Measurements from ENCODE around the gene ZNF268.

ZNF268 gene

DNA sequence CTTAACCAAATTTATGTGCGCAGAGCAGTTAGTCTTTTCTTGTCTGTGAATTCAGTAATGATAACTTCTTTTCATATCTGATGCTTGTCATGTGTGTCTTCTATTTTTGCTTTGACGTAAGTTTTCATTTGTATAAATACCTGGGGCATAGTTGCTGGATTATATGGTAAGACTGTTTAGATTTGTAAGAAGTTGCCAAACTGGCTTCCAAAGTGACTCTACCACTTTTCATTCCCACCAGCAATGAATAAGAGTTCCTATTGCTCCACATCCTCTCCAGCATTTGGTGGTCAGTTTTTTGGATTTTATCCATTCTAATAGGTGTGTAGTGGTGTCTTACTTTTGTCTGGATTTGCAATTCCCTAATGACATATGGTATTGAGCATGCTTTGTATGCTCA, 8.9 kb downstream of the ZNF268 start:
- ATAC-seq: no peak
- TF ChIP-seq GLIS3 (CRISPR knock-in tag; IDR thresholded peaks at IDR 0.05) (no peak), ESRRG (CRISPR knock-in tag; IDR thresholded peaks at IDR 0.05) (no peak), ZFP3 (CRISPR knock-in tag; IDR thresholded peaks at IDR 0.05) (no peak), TOX (CRISPR knock-in tag; IDR thresholded peaks at IDR 0.05; ENCODE audit: borderline replicate concordance) (no peak), ZC3H10 (CRISPR knock-in tag; IDR thresholded peaks at IDR 0.05) (no peak), ZNF8 (CRISPR knock-in tag; IDR thresholded peaks at IDR 0.05) (no peak), ARNTL (CRISPR knock-in tag; IDR thresholded peaks at IDR 0.05; ENCODE audit: borderline replicate concordance, low read depth) (no peak), RARB (CRISPR knock-in tag; IDR thresholded peaks at IDR 0.05) (no peak), OSR1 (CRISPR knock-in tag; IDR thresholded peaks at IDR 0.05) (no peak), ISL1 (CRISPR knock-in tag; IDR thresholded peaks at IDR 0.05) (no peak), ZFP30 (CRISPR knock-in tag; IDR thresholded peaks at IDR 0.05) (no peak), SNAI2 (CRISPR knock-in tag; IDR thresholded peaks at IDR 0.05) (no peak)
- TF ChIP-seq, protein P1, sequence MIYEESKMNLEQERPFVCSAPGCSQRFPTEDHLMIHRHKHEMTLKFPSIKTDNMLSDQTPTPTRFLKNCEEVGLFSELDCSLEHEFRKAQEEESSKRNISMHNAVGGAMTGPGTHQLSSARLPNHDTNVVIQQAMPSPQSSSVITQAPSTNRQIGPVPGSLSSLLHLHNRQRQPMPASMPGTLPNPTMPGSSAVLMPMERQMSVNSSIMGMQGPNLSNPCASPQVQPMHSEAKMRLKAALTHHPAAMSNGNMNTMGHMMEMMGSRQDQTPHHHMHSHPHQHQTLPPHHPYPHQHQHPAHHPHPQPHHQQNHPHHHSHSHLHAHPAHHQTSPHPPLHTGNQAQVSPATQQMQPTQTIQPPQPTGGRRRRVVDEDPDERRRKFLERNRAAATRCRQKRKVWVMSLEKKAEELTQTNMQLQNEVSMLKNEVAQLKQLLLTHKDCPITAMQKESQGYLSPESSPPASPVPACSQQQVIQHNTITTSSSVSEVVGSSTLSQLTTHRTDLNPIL (CRISPR knock-in tag; IDR thresholded peaks at IDR 0.05; ENCODE audit: low read depth): no peak
- TF ChIP-seq, protein P2, sequence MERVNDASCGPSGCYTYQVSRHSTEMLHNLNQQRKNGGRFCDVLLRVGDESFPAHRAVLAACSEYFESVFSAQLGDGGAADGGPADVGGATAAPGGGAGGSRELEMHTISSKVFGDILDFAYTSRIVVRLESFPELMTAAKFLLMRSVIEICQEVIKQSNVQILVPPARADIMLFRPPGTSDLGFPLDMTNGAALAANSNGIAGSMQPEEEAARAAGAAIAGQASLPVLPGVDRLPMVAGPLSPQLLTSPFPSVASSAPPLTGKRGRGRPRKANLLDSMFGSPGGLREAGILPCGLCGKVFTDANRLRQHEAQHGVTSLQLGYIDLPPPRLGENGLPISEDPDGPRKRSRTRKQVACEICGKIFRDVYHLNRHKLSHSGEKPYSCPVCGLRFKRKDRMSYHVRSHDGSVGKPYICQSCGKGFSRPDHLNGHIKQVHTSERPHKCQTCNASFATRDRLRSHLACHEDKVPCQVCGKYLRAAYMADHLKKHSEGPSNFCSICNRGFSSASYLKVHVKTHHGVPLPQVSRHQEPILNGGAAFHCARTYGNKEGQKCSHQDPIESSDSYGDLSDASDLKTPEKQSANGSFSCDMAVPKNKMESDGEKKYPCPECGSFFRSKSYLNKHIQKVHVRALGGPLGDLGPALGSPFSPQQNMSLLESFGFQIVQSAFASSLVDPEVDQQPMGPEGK (CRISPR knock-in tag; IDR thresholded peaks at IDR 0.05; ENCODE audit: borderline replicate concordance): no peak
- TF ChIP-seq, protein P3, sequence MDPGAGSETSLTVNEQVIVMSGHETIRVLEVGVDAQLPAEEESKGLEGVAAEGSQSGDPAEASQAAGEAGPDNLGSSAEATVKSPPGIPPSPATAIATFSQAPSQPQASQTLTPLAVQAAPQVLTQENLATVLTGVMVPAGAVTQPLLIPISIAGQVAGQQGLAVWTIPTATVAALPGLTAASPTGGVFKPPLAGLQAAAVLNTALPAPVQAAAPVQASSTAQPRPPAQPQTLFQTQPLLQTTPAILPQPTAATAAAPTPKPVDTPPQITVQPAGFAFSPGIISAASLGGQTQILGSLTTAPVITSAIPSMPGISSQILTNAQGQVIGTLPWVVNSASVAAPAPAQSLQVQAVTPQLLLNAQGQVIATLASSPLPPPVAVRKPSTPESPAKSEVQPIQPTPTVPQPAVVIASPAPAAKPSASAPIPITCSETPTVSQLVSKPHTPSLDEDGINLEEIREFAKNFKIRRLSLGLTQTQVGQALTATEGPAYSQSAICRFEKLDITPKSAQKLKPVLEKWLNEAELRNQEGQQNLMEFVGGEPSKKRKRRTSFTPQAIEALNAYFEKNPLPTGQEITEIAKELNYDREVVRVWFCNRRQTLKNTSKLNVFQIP (CRISPR knock-in tag; IDR thresholded peaks at IDR 0.05; ENCODE audit: borderline replicate concordance, low read depth): no peak
- TF ChIP-seq, protein P4, sequence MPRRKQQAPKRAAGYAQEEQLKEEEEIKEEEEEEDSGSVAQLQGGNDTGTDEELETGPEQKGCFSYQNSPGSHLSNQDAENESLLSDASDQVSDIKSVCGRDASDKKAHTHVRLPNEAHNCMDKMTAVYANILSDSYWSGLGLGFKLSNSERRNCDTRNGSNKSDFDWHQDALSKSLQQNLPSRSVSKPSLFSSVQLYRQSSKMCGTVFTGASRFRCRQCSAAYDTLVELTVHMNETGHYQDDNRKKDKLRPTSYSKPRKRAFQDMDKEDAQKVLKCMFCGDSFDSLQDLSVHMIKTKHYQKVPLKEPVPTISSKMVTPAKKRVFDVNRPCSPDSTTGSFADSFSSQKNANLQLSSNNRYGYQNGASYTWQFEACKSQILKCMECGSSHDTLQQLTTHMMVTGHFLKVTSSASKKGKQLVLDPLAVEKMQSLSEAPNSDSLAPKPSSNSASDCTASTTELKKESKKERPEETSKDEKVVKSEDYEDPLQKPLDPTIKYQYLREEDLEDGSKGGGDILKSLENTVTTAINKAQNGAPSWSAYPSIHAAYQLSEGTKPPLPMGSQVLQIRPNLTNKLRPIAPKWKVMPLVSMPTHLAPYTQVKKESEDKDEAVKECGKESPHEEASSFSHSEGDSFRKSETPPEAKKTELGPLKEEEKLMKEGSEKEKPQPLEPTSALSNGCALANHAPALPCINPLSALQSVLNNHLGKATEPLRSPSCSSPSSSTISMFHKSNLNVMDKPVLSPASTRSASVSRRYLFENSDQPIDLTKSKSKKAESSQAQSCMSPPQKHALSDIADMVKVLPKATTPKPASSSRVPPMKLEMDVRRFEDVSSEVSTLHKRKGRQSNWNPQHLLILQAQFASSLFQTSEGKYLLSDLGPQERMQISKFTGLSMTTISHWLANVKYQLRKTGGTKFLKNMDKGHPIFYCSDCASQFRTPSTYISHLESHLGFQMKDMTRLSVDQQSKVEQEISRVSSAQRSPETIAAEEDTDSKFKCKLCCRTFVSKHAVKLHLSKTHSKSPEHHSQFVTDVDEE (CRISPR knock-in tag; IDR thresholded peaks at IDR 0.05): no peak

DNA sequence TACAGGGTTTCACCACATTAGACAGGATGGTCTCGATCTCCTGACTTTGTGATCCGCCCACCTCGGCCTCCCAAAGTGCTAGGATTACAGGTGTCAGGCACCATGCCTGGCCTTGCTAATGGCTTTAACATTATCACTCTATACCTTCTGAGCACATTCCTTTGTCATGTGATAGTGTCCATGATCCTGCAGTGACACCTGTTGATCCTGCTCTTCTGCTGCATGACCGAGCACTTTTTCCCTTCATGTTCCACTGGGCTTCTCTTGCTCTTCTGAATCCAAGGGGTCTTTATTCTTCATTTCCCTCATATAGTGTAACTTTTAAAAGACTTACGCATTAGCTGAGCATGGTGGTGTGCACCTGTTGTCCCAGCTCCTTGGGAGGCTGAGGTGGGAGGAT, 11.6 kb downstream of the ZNF268 start:
- ATAC-seq: no peak
- TF ChIP-seq ESRRG (CRISPR knock-in tag; IDR thresholded peaks at IDR 0.05) (no peak), CSDC2 (CRISPR knock-in tag; IDR thresholded peaks at IDR 0.05) (no peak), ZNF70 (CRISPR knock-in tag; IDR thresholded peaks at IDR 0.05) (no peak), PPARA (CRISPR knock-in tag; IDR thresholded peaks at IDR 0.05; ENCODE audit: borderline replicate concordance) (no peak), OSR1 (CRISPR knock-in tag; IDR thresholded peaks at IDR 0.05) (no peak), ZNF565 (CRISPR knock-in tag; conservative IDR thresholded peaks at IDR 0.05; ENCODE audit: low read depth) (no peak), BACH2 (CRISPR knock-in tag; IDR thresholded peaks at IDR 0.05; ENCODE audit: borderline replicate concordance) (no peak), ZC3H10 (CRISPR knock-in tag; IDR thresholded peaks at IDR 0.05) (no peak), RARB (CRISPR knock-in tag; IDR thresholded peaks at IDR 0.05) (no peak), ZFP30 (CRISPR knock-in tag; IDR thresholded peaks at IDR 0.05) (no peak), TOX (CRISPR knock-in tag; IDR thresholded peaks at IDR 0.05; ENCODE audit: borderline replicate concordance) (no peak), ZNF8 (CRISPR knock-in tag; IDR thresholded peaks at IDR 0.05) (no peak)
- TF ChIP-seq, protein P1 (CRISPR knock-in tag; IDR thresholded peaks at IDR 0.05; ENCODE audit: low read depth): no peak
- TF ChIP-seq, protein P2 (CRISPR knock-in tag; IDR thresholded peaks at IDR 0.05; ENCODE audit: borderline replicate concordance): no peak
- TF ChIP-seq, protein P3 (CRISPR knock-in tag; IDR thresholded peaks at IDR 0.05; ENCODE audit: borderline replicate concordance, low read depth): no peak
- TF ChIP-seq, protein P4 (CRISPR knock-in tag; IDR thresholded peaks at IDR 0.05): no peak
- TF ChIP-seq, protein P5, sequence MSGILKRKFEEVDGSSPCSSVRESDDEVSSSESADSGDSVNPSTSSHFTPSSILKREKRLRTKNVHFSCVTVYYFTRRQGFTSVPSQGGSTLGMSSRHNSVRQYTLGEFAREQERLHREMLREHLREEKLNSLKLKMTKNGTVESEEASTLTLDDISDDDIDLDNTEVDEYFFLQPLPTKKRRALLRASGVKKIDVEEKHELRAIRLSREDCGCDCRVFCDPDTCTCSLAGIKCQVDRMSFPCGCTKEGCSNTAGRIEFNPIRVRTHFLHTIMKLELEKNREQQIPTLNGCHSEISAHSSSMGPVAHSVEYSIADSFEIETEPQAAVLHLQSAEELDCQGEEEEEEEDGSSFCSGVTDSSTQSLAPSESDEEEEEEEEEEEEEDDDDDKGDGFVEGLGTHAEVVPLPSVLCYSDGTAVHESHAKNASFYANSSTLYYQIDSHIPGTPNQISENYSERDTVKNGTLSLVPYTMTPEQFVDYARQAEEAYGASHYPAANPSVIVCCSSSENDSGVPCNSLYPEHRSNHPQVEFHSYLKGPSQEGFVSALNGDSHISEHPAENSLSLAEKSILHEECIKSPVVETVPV (CRISPR knock-in tag; IDR thresholded peaks at IDR 0.05): no peak
